Subcutaneous abdominal adipose tissue (tissue), 5 donors: ENCODE results near the gene PTK6.
"Not testable (repeated sequence)": the region's sequence is repeated elsewhere in the genome, so short reads cannot be mapped to it uniquely, and the experiment has no call there.

Source experiments
- H3K27ac ChIP-seq: one replicate; pipeline ENCODE4 v1.7.0; 2013; ENCODE audit warnings: low read depth, mild to moderate bottlenecking, inconsistent platforms, low read length, moderate library complexity
- H3K27me3 ChIP-seq, 5 donors: one replicate each; pipeline ENCODE4 v1.7.0; 2013; ENCODE audit warnings: low read length in 5 of 5, inconsistent platforms in 1 of 5; ENCODE audit not compliant: control insufficient read depth in 5 of 5, insufficient read depth in 4 of 5
- H3K36me3 ChIP-seq, 5 donors: one replicate each; pipeline ENCODE4 v1.7.0; 2013; ENCODE audit warnings: low read length in 5 of 5; ENCODE audit not compliant: control insufficient read depth in 5 of 5, insufficient read depth in 5 of 5
- H3K4me1 ChIP-seq, 5 donors: one replicate each; pipeline ENCODE4 v1.7.0; 2013; ENCODE audit warnings: low read length in 5 of 5, mild to moderate bottlenecking in 3 of 5, moderate library complexity in 1 of 5; ENCODE audit not compliant: control insufficient read depth in 5 of 5, insufficient read depth in 5 of 5
- H3K4me3 ChIP-seq, 5 donors: one replicate each; pipeline ENCODE4 v1.7.0; 2013; ENCODE audit warnings: low read length in 5 of 5, low read depth in 1 of 5
- H3K9ac ChIP-seq, 5 donors: one replicate each; pipeline ENCODE4 v1.7.0; 2013; ENCODE audit warnings: low read length in 5 of 5, mild to moderate bottlenecking in 4 of 5, moderate library complexity in 3 of 5
- H3K9me3 ChIP-seq, 5 donors: one replicate each; pipeline ENCODE4 v1.7.0; 2013; ENCODE audit warnings: low read length in 5 of 5; ENCODE audit not compliant: control insufficient read depth in 5 of 5
- donor health status: healthy.
- donor health status: healthy.
- donor health status: healthy.
- donor health status: healthy.
- donor health status: healthy.

PTK6 gene

DNA sequence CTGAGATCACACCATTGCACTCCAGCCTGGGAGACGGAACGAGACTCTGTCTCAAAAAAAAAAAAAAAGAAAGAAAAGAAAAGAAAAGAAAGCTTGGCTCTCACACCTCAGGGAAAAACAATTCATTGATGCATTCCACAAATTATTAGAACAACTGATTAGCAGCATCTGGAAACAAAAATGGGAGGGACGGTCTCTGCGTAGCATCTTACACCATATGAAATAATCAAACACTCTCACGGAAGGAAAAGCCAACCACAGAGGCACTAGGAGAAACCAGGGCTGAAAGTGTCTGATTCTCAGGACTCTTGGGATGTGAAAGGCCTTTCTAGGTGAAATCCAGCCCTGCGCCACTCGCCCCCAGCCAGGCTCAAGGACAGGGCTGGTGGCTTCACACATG lies 39.1 kb upstream of the PTK6 start:
- Histone ChIP-seq H3K27me3 (peaks cover 0 to 19% (median 4%) of the 10 kb centered on the region in 5 donors), H3K36me3 (peaks cover 0 to 11% (median 6%) of the 10 kb centered on the region in 5 donors), H3K4me3 (no peak overlapping the region), H3K27ac (no peak overlapping the region), H3K4me1 (peaks cover 3 to 22% (median 17%) of the 10 kb centered on the region in 5 donors), H3K9me3 (no peaks in the 10 kb centered on the region), H3K9ac (no peak overlapping the region)

DNA sequence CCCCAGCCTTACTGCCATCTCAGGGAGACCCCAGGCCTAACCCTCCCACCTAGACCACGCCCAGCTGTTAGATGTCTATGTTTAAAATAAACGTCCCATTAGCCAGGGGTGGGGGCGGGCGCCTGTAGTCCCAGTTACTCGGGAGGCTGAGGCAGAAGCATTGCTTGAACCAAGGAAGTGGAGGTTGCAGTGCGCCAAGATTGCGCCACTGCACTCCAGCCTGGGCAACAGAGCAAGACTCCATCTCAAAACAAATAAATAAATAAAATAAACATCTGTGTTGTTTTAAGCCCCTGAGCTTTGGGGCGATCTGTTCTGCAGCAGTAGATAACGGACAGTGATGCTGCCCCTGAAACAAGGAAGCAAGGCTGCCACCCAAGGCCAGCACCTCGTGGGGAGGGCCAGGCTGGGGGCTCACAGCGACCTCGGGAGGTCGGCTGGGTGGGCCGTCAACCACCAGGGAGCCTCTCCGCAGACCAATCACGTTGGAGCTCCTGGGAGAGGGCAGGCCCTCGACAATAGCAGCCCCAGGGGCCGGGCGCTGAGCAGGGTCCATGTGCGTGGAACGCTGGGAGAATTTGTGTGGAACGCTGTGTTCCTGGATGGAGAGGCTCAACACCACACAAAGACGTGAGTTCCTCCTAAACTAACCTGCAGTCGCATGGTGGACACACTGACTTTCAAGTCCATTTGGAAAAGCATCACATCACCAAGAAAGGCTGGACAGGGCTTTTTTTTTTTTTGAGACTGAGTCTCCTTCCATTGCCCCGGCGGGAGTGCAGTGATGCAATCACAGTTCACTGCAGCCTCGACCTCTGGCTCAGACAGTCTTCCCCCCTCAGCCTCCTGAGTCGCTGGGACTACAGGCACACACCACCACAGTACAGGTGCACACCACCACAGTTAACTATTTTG lies 37.9 kb upstream of the PTK6 start:
- Histone ChIP-seq H3K36me3 (peaks cover 0 to 14% (median 6%) of the 10 kb centered on the region in 5 donors), H3K9me3 (no peaks in the 10 kb centered on the region), H3K27ac (no peak overlapping the region), H3K4me1 (peaks cover 3 to 22% (median 17%) of the 10 kb centered on the region in 5 donors), H3K4me3 (peak overlapping the region in 2 of 5 donors; percentile 59 to 60), H3K9ac (no peak overlapping the region), H3K27me3 (peaks cover 0 to 24% (median 4%) of the 10 kb centered on the region in 5 donors)

DNA sequence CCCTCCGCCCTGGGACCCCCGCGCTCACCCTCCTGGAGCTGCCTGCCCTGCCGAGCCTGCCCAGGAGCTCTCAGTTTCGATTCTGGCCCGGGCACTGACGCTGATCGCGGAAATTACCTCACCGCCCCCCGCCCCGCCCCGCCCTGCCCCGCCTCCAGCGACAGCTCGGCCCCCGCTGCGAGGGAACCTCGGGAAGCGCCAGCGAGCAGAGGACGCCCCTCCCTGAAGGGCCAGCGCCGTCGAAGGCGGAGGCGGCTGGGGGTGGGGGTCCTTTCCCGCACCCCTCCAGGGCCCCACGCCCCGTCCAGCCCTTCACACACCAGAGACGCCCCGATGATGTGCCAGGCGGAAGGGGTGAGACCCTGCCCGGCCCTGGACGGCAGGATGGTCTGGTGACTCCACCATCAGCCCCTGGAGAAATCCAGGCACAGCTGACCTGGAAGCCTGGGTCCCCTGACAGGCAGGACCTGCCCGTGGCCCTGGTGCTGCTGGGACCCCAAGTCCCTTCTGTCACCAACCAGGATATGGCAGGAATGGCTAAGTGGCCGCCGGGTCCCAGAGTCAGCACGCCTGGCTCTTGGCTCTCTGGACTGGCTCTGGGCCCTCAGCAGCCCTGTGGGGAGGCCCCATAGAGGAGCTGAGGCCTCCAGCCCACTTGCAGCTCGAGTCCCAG lies 37.1 kb upstream of the PTK6 start, which contains the start of gene HELZ2:
TSS of gene HELZ2 (minus strand) at position 84 of the 673 bp plus-strand sequence. CDS start 1,854 bp downstream, outside the sequence.
- H3K9ac ChIP-seq = peak within 1 kb of the TSS; percentile 73 to 93 (median 84)
- H3K9me3 ChIP-seq = no peaks in the 10 kb centered on the region
- H3K4me1 ChIP-seq = peaks cover 3 to 23% (median 17%) of the 10 kb centered on the region in 5 donors
- peak within 1 kb of the TSS; percentile 77 to 89 (median 83) for H3K4me3 ChIP-seq
- peaks cover 0 to 15% (median 6%) of the 10 kb centered on the region in 5 donors for H3K36me3 ChIP-seq
- peaks cover 0 to 21% (median 1%) of the 10 kb centered on the region in 5 donors for H3K27me3 ChIP-seq
- peak within 1 kb of the TSS; percentile 11 for H3K27ac ChIP-seq

DNA sequence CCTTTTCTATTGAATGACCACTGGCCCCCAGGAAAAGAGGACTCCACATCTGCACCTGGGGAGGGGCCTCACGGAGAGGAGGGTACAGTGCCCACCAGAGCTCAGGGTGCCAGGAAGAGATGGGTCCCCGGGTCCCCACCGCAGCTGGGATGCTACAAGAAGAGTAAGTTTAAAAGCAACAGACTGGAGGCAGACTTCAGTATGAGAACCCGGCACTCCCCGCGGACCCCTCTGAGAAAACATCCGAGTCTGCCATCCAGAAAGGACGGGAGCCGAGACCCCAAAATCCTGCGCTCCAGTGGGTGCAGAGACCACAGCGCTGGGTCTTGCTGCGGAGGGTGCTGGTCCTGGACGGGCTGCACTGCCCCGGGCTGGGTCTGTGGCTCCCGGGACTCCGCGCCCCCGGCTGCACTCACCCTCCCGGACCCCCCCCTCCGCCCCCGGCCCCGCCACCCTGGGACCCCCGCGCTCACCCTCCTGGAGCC lies 36.5 kb upstream of the PTK6 start:
- H3K27me3 ChIP-seq = peaks cover 0 to 18% (median 0%) of the 10 kb centered on the region in 5 donors
- peaks cover 0 to 15% (median 6%) of the 10 kb centered on the region in 5 donors for H3K36me3 ChIP-seq

DNA sequence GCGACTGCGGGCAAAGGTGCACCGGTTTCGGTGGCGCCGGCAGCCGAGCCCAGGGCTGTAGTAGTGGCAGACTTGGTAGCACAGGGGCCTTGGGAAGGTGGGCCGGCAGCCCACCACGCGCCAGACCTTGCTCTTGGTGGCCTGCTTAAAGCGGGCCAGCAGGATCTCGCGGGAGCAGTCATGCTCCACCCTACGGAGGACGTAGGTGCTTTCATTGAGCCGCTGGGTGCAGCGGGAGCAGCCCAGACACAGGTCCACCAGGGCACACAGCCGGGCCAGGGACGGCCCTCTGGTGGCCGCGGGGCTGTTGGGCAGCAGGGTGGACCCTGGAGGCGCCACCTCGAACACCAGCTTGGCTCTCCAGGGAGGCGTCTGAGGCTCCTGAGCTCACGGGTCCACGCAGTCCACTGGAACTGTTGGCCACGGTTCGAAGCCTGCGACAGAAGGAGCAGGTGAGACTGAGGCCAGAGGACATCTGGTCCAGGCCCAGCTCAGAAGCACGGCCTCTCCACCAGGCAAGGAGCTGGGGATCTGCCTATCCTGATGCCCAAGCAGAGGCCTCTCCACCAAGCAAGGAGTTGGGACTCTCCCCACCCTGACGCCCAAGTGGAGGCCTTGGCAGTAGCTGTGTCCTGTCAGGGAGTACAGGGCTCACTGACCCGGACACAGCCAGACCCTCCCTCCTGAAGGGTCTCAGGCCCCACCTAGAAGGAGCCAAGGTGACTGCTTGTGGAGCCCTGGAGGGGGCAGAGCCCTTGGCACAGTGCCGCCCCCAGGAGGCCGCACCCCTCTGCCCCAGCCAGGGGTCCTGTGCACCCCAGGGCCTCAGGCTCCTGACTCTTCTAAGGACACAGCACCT lies 35.8 kb upstream of the PTK6 start:
- H3K27ac ChIP-seq = peak overlapping the region; percentile 11
- peaks cover 0 to 19% (median 6%) of the 10 kb centered on the region in 5 donors for H3K36me3 ChIP-seq
- peak overlapping the region; percentile 73 to 93 (median 84) for H3K9ac ChIP-seq
- H3K9me3 ChIP-seq = no peaks in the 10 kb centered on the region
- peaks cover 0 to 15% (median 0%) of the 10 kb centered on the region in 5 donors for H3K27me3 ChIP-seq
- peak overlapping the region; percentile 77 to 89 (median 83) for H3K4me3 ChIP-seq
- peaks cover 3 to 36% (median 28%) of the 10 kb centered on the region in 5 donors for H3K4me1 ChIP-seq

More for the DNA sequence above, 36.5 kb upstream of the PTK6 start:
- peak overlapping the region; percentile 11 for H3K27ac ChIP-seq
- H3K4me1 ChIP-seq = peaks cover 3 to 29% (median 21%) of the 10 kb centered on the region in 5 donors
- H3K9me3 ChIP-seq = no peaks in the 10 kb centered on the region
- peak overlapping the region; percentile 73 to 93 (median 84) for H3K9ac ChIP-seq
- H3K4me3 ChIP-seq = peak overlapping the region; percentile 77 to 89 (median 83)

DNA sequence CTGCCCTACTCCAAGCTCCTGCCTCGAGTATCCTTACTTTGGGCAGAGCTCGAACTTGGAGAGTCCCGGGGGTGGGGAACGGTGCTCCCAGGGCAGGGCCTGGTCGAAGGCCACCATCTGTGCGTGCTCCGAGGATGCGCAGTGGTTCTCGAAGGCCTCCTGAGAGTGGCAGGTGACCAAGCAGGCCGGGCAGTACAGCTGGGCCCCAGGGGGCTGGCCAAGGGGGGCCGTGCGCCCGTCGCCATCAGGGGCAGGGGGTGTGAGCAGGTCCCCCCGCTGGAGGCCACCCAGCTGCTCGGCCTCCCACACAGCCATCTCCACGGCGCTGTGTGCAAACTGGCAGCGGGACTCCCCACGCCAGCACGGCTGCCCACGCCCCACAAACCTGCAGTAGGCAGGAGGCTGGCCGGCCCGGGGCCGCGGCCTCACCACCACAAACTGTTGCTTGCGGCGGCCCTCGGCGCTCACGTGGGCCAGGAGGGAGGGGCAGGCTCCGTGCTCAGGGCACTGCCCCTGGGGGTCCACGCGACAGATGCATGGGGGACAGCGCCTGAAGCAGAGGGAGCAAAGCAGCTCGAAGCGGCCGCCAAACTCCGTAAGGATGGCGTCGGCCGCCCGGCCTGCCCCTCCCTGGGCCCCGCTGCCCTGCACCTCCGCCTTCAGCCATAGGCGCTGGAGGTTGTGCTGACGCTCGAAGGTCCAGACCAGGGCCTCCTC lies 35.1 kb upstream of the PTK6 start:
- Histone ChIP-seq H3K36me3 (peaks cover 0 to 22% (median 6%) of the 10 kb centered on the region in 5 donors), H3K4me1 (peaks cover 2 to 44% (median 30%) of the 10 kb centered on the region in 5 donors), H3K9me3 (no peaks in the 10 kb centered on the region), H3K27me3 (peaks cover 0 to 9% (median 0%) of the 10 kb centered on the region in 5 donors), H3K4me3 (peak overlapping the region in 1 of 5 donors; percentile 14), H3K27ac (no peak overlapping the region), H3K9ac (no peak overlapping the region)

DNA sequence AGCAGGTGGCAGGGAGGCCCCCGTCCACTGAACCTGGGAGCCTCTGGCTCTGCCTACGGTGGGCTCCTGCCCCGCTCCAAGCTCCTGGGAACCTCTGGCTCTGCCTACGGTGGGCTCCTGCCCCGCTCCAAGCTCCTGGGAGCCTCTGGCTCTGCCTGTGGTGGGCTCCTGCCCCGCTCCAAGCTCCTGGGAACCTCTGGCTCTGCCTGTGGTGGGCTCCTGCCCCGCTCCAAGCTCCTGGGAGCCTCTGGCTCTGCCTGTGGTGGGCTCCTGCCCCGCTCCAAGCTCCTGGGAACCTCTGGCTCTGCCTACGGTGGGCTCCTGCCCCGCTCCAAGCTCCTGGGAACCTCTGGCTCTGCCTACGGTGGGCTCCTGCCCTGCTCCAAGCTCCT lies 33.9 kb upstream of the PTK6 start:
- H3K27me3 ChIP-seq, H3K9me3 ChIP-seq, H3K4me3 ChIP-seq, H3K9ac ChIP-seq, H3K27ac ChIP-seq: not testable (repeated sequence)
- H3K4me1 ChIP-seq = peaks cover 2 to 49% (median 30%) of the 10 kb centered on the region in 5 donors
- H3K36me3 ChIP-seq = peaks cover 0 to 33% (median 8%) of the 10 kb centered on the region in 5 donors

DNA sequence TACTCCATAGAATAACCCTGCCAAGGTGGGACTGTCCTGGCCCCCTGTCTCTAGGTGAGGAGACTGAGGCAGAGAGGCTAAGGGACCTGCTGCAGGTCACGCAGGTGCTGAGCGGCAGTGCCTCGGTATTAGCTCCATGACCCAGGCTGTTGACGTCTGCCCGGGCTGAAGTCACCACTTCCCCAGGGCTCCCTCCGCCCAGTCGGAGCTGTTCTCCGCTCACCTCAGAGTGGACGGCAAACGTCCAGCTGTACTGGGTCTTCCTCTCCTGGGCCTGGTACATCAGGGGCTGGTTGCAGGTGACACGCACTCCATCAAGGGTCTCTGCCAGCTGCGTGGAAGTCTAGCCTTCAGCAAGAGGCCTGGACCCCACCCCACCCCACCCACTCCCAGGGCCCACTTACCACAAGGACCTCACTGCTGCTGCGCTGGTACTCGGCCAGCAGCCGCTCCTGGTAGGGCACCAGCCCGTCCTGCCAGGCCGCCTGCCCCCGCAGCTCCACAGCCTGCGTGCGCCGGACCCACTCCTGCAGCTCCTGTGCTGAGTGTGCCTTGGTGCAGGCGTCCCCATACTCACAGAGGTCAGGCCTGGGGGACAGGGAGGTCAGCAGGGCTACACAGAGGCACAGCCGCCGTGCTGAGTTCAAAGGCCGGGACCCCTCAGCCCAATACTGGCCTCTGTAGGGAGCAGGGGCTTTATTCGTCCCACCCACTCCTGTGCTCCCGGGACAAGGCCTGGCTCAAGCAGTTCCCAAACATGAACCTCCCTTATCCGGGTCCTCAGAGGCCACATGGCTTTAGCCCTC lies 33.3 kb upstream of the PTK6 start:
- Histone ChIP-seq H3K4me1 (peaks cover 2 to 49% (median 30%) of the 10 kb centered on the region in 5 donors), H3K9ac (no peak overlapping the region), H3K4me3 (no peak overlapping the region), H3K36me3 (peaks cover 0 to 39% (median 13%) of the 10 kb centered on the region in 5 donors), H3K9me3 (no peaks in the 10 kb centered on the region), H3K27ac (no peak overlapping the region), H3K27me3 (peaks cover 0 to 8% (median 0%) of the 10 kb centered on the region in 5 donors)
